ENCODE data around the gene DHRS11. TPM values are rescaled to one million over a fixed set of nuclear protein-coding genes. Genes with fewer than 3 reads are reported as not detected.

DHRS11 gene
- total RNA-seq, 2 donors from 2014 or later: 8.0 to 8.2 TPM

GRCh38 chr17:36625188-36625587, 33.5 kb downstream of the DHRS11 start:
- Histone ChIP-seq H3K36me3 (no peaks in the 10 kb centered on the region), H3K27ac (no peak overlapping the region), H3K4me1 (replicated peaks) (no peaks in the 10 kb centered on the region), H3K9me3 (no peaks in the 10 kb centered on the region), H3K27me3 (replicated peaks; ENCODE audit: insufficient read depth) (no peaks in the 10 kb centered on the region), H3K4me3 (no peak overlapping the region)
- WGBS: 85% methylated on average over 7 of the region's 7 CpGs
- TF ChIP-seq CTCF (IDR thresholded peaks at IDR 0.05) (no peak), POLR2AphosphoS5 (IDR thresholded peaks at IDR 0.05) (no peak), POLR2A (IDR thresholded peaks at IDR 0.05) (no peak)
- intact Hi-C loops (cut with DNase I): loop anchor here (10.0 kb wide), 1 partner anchor 600 kb away; no protein-coding TSS in a partner anchor
- DNase-seq (ENCODE audit: low spot score): no peak

GRCh38 chr17:36627101-36627500, 35.4 kb downstream of the DHRS11 start:
- Histone ChIP-seq H3K4me3 (no peak overlapping the region), H3K4me1 (replicated peaks) (no peaks in the 10 kb centered on the region), H3K36me3 (no peaks in the 10 kb centered on the region), H3K9me3 (no peaks in the 10 kb centered on the region), H3K27me3 (replicated peaks; ENCODE audit: insufficient read depth) (no peaks in the 10 kb centered on the region), H3K27ac (no peak overlapping the region)
- WGBS: 69% methylated on average over 12 of the region's 12 CpGs
- TF ChIP-seq POLR2AphosphoS5 (IDR thresholded peaks at IDR 0.05) (no peak), CTCF (IDR thresholded peaks at IDR 0.05) (no peak), POLR2A (IDR thresholded peaks at IDR 0.05) (no peak)
- no peak for DNase-seq (ENCODE audit: low spot score)
- intact Hi-C loops (cut with DNase I): loop anchor here (10.0 kb wide), 1 partner anchor 598 kb away; no protein-coding TSS in a partner anchor

DNA sequence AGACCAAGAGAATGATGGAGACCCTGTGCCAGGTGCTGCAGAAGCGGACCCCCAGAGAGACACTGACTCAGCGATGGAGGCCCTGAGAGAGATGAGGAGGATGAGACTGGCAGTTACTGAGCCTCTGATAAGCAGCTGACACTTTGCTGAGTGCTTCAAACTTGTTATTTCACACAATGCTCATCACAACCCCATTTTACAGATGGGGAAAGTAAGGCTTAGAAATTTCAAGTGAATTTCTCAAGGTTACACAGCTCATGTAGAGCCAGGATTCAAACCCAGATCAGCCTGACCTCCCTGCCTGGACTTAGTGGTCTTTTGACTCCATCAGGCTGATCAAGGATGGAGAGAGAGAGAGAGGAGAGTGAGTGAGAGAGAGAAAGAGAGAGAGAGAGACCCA, 36.9 kb downstream of the DHRS11 start:
- Histone ChIP-seq H3K36me3 (no peaks in the 10 kb centered on the region), H3K4me3 (no peak overlapping the region), H3K9me3 (no peaks in the 10 kb centered on the region), H3K4me1 (replicated peaks) (no peaks in the 10 kb centered on the region), H3K27ac (no peak overlapping the region), H3K27me3 (replicated peaks; ENCODE audit: insufficient read depth) (no peaks in the 10 kb centered on the region)
- no peak for DNase-seq (ENCODE audit: low spot score)
- WGBS: 94% methylated on average over 2 of the region's 2 CpGs
- TF ChIP-seq POLR2A (IDR thresholded peaks at IDR 0.05) (no peak), CTCF (IDR thresholded peaks at IDR 0.05) (no peak), POLR2AphosphoS5 (IDR thresholded peaks at IDR 0.05) (no peak)
- intact Hi-C loops (cut with DNase I): loop anchor here (10.0 kb wide), 1 partner anchor 596 kb away; no protein-coding TSS in a partner anchor

GRCh38 chr17:36629252-36629847, 37.7 kb downstream of the DHRS11 start:
- 18% methylated on average over 14 of the region's 14 CpGs for WGBS
- no peak overlapping the region for H3K27ac ChIP-seq

More at GRCh38 chr17:36629252-36629847, 37.7 kb downstream of the DHRS11 start:
- Histone ChIP-seq H3K9me3 (no peaks in the 10 kb centered on the region), H3K4me3 (no peak overlapping the region), H3K4me1 (replicated peaks) (no peaks in the 10 kb centered on the region), H3K27me3 (replicated peaks; ENCODE audit: insufficient read depth) (no peaks in the 10 kb centered on the region), H3K36me3 (no peaks in the 10 kb centered on the region)
- TF ChIP-seq POLR2A (IDR thresholded peaks at IDR 0.05): no peak
- no peak for TF ChIP-seq POLR2AphosphoS5 (IDR thresholded peaks at IDR 0.05)
- TF ChIP-seq CTCF (IDR thresholded peaks at IDR 0.05): peak; percentile 93 to 96 (median 94)
- peak; percentile 62 for DNase-seq (ENCODE audit: low spot score)
- intact Hi-C loops (cut with DNase I): loop anchor here (1.0 to 10.0 kb wide), 2 partner anchors 418 to 595 kb away; no protein-coding TSS in a partner anchor
